HepG2 (cell line): ENCODE results near the gene ATXN7L2. TPM values are rescaled to one million over a fixed set of nuclear protein-coding genes. Genes with fewer than 3 reads are reported as not detected.

Source experiments
- DR1 ChIP-seq: sonication (generic); formaldehyde crosslinking; IDR thresholded peaks from 2 replicates; pipeline ENCODE4 v1.8.0; 2021; ENCODE audit warnings: mild to moderate bottlenecking, missing genetic modification reagents, inconsistent platforms
- GABPA ChIP-seq, 2 experiments: IDR thresholded peaks; 2 replicates each; pipeline ENCODE4 v1.6.1; 2011 to 2016; ENCODE audit warnings: low read depth in 2 of 2, low read length in 1 of 2, missing biosample characterization in 1 of 2, missing genetic modification characterization in 1 of 2
- HNRNPK ChIP-seq: fragments of 200-400 bp; formaldehyde crosslinking; IDR thresholded peaks from 2 replicates; pipeline ENCODE4 v1.6.1; 2018; ENCODE audit warnings: low read length, low read depth, moderate library complexity, mild to moderate bottlenecking; ENCODE audit not compliant: poor library complexity, severe bottlenecking
- NFE2 ChIP-seq: sonication (generic); formaldehyde crosslinking; IDR thresholded peaks from 2 replicates; pipeline ENCODE4 v1.4.0; 2020; ENCODE audit warnings: missing genetic modification reagents
- NFKB2 ChIP-seq: sonication (generic); formaldehyde crosslinking; IDR thresholded peaks from 2 replicates; pipeline ENCODE4 v1.4.0; 2020; ENCODE audit warnings: missing genetic modification reagents, borderline replicate concordance
- NR2C2 ChIP-seq: sonication (generic); formaldehyde crosslinking; IDR thresholded peaks from 2 replicates; pipeline ENCODE4 v1.4.0; 2020; ENCODE audit warnings: missing genetic modification reagents, mild to moderate bottlenecking, moderate library complexity, borderline replicate concordance
- PPARG ChIP-seq: conservative IDR thresholded peaks from 2 replicates; pipeline ENCODE4 v1.6.1; 2016; ENCODE audit warnings: missing biosample characterization, missing genetic modification reagents
- PRMT3 ChIP-seq: sonication (generic); formaldehyde crosslinking; IDR thresholded peaks from 2 replicates; pipeline ENCODE4 v1.8.1; 2022; ENCODE audit warnings: low read depth, mild to moderate bottlenecking, moderate library complexity, missing genetic modification reagents, borderline replicate concordance
- RBFOX2 ChIP-seq: fragments of 200-400 bp; formaldehyde crosslinking; IDR thresholded peaks from 2 replicates; pipeline ENCODE4 v1.6.1; 2017; ENCODE audit warnings: low read depth, mild to moderate bottlenecking, low read length
- SNAPC5 ChIP-seq: sonication (generic); formaldehyde crosslinking; IDR thresholded peaks from 2 replicates; pipeline ENCODE4 v1.8.1; 2023; ENCODE audit warnings: mild to moderate bottlenecking, missing genetic modification reagents, borderline replicate concordance
- SRSF9 ChIP-seq: fragments of 200-400 bp; formaldehyde crosslinking; IDR thresholded peaks from 2 replicates; pipeline ENCODE4 v1.6.1; 2018; ENCODE audit warnings: borderline replicate concordance, mild to moderate bottlenecking, low read depth, low read length; ENCODE audit not compliant: insufficient read depth, poor library complexity, severe bottlenecking
- THAP8 ChIP-seq: sonication (generic); formaldehyde crosslinking; IDR thresholded peaks from 2 replicates; pipeline ENCODE4 v1.5.1; 2020; ENCODE audit warnings: missing genetic modification reagents, mild to moderate bottlenecking, borderline replicate concordance
- TRIM24 ChIP-seq: sonication (generic); formaldehyde crosslinking; IDR thresholded peaks from 2 replicates; pipeline ENCODE4 v1.8.0; 2022; ENCODE audit warnings: mild to moderate bottlenecking, missing genetic modification reagents
- U2AF1 ChIP-seq: fragments of 200-400 bp; formaldehyde crosslinking; optimal IDR thresholded peaks from 2 replicates; pipeline ENCODE3; 2017; ENCODE audit warnings: mild to moderate bottlenecking, low read depth, low read length
- ZBTB8A ChIP-seq: sonication (generic); formaldehyde crosslinking; IDR thresholded peaks from 2 replicates; pipeline ENCODE4 v1.4.0; 2020; ENCODE audit warnings: mild to moderate bottlenecking, low read depth, missing genetic modification reagents, borderline replicate concordance
- ZNF124 ChIP-seq: sonication (generic); formaldehyde crosslinking; IDR thresholded peaks from 2 replicates; pipeline ENCODE4 v1.4.0; 2020; ENCODE audit warnings: missing genetic modification reagents
- ZNF160 ChIP-seq: sonication (generic); formaldehyde crosslinking; IDR thresholded peaks from 2 replicates; pipeline ENCODE4 v1.8.0; 2022; ENCODE audit warnings: mild to moderate bottlenecking, inconsistent platforms, missing genetic modification reagents
- ZNF256 ChIP-seq: sonication (generic); formaldehyde crosslinking; conservative IDR thresholded peaks from 2 replicates; pipeline ENCODE4 v1.4.0; 2020; ENCODE audit warnings: missing genetic modification reagents
- ZNF629 ChIP-seq: sonication (generic); formaldehyde crosslinking; conservative IDR thresholded peaks from 2 replicates; pipeline ENCODE4 v1.5.0; 2020; ENCODE audit warnings: missing genetic modification reagents
- ZNF772 ChIP-seq: sonication (generic); formaldehyde crosslinking; IDR thresholded peaks from 2 replicates; pipeline ENCODE4 v1.5.0; 2020; ENCODE audit warnings: mild to moderate bottlenecking, missing genetic modification reagents
- ZNF83 ChIP-seq: sonication (generic); formaldehyde crosslinking; IDR thresholded peaks from 2 replicates; pipeline ENCODE4 v1.4.0; 2020; ENCODE audit warnings: missing genetic modification reagents, mild to moderate bottlenecking, borderline replicate concordance
- ZSCAN30 ChIP-seq: sonication (generic); formaldehyde crosslinking; IDR thresholded peaks from 2 replicates; pipeline ENCODE4 v1.5.0; 2020; ENCODE audit warnings: mild to moderate bottlenecking, missing genetic modification reagents
- polyA plus RNA-seq, 8 experiments: library from polyadenylated mRNA; depleted of rRNA in 3 of 8; stranded (reverse) in 7 of 8; unstranded in 1 of 8; fragments of >200 nt; fragmentation: Illumina TruSeq in 4 of 8; extraction: Trizol in 4 of 8; gene quantifications; 2 replicates each; pipeline versions ENCODE4 v1.2.1 to v1.2.3, GENCODE V29; 2011 to 2016; ENCODE audit warnings: low read depth in 4 of 8, missing spikeins in 1 of 8, mixed read lengths in 1 of 8; ENCODE audit not compliant: insufficient read depth in 1 of 8
- total RNA-seq, 5 experiments: library from RNA; depleted of rRNA; stranded (reverse); fragments of >200 nt; fragmentation: Illumina TruSeq; extraction: Trizol; gene quantifications; 2 replicates each; pipeline ENCODE4 v1.2.3, GENCODE V29; 2016; ENCODE audit warnings: low read depth in 1 of 5
- TF ChIP-seq, protein P1 (sequence below): sonication (generic); formaldehyde crosslinking; IDR thresholded peaks from 2 replicates; pipeline ENCODE4 v1.5.0; 2020; ENCODE audit warnings: missing genetic modification reagents
- TF ChIP-seq, protein P2 (sequence below): sonication (generic); formaldehyde crosslinking; IDR thresholded peaks from 2 replicates; pipeline ENCODE4 v1.8.1; 2023; ENCODE audit warnings: mild to moderate bottlenecking, inconsistent platforms, moderate library complexity, missing genetic modification reagents, borderline replicate concordance
- TF ChIP-seq, protein P3 (sequence below): sonication (generic); formaldehyde crosslinking; IDR thresholded peaks from 2 replicates; pipeline ENCODE4 v1.5.0; 2020; ENCODE audit warnings: missing genetic modification reagents, mild to moderate bottlenecking, borderline replicate concordance

Gene ATXN7L2
- total and polyA plus RNA-seq, 2 of the 13 experiments (the other 11 are each of a cell fraction or from before 2014, with no cell fraction given) = 2.7 to 2.8 TPM

- TF ChIP-seq GABPA (IDR thresholded peaks at IDR 0.05; ENCODE audit: low read depth, low read length) (no peak), GABPA (CRISPR knock-in tag; IDR thresholded peaks at IDR 0.05; ENCODE audit: low read depth) (peak; percentile 32; the same call in 1 of the 2 replicates), ZNF83 (no peak), ZNF124 (peak; percentile 86; the same call in 1 of the 2 replicates), SRSF9 (no peak), ZSCAN30 (CRISPR knock-in tag) (no peak), ZNF772 (CRISPR knock-in tag) (no peak), NFKB2 (CRISPR knock-in tag) (peak; percentile 53; the same call in 1 of the 2 replicates), THAP8 (peak; percentile 91; the same call in 1 of the 2 replicates), PRMT3 (CRISPR knock-in tag) (no peak), HNRNPK (peak; percentile 91), ZBTB8A (0 out of 2 replicates have a peak, but pooled peaks have one; percentile 26), U2AF1 (peak; percentile 84), SNAPC5 (CRISPR knock-in tag) (no peak), DR1 (no peak), TRIM24 (CRISPR knock-in tag) (no peak), RBFOX2 (peak; percentile 86), ZNF160 (CRISPR knock-in tag) (peak; percentile 75; the same call in 1 of the 2 replicates), ZNF256 (CRISPR knock-in tag) (no peak), ZNF629 (CRISPR knock-in tag) (no peak), NR2C2 (CRISPR knock-in tag) (peak; percentile 25; the same call in 1 of the 2 replicates), NFE2 (CRISPR knock-in tag) (no peak), PPARG (no peak)
- TF ChIP-seq, protein P1, sequence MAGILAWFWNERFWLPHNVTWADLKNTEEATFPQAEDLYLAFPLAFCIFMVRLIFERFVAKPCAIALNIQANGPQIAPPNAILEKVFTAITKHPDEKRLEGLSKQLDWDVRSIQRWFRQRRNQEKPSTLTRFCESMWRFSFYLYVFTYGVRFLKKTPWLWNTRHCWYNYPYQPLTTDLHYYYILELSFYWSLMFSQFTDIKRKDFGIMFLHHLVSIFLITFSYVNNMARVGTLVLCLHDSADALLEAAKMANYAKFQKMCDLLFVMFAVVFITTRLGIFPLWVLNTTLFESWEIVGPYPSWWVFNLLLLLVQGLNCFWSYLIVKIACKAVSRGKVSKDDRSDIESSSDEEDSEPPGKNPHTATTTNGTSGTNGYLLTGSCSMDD (CRISPR knock-in tag) = no peak
- TF ChIP-seq, protein P2, sequence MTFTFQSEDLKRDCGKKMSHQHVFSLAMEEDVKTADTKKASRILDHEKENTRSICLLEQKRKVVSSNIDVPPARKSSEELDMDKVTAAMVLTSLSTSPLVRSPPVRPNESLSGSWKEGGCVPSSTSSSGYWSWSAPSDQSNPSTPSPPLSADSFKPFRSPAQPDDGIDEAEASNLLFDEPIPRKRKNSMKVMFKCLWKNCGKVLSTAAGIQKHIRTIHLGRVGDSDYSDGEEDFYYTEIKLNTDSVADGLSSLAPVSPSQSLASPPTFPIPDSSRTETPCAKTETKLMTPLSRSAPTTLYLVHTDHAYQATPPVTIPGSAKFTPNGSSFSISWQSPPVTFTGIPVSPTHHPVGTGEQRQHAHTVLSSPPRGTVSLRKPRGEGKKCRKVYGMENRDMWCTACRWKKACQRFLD = peak; percentile 69; the same call in 1 of the 2 replicates
- TF ChIP-seq, protein P3, sequence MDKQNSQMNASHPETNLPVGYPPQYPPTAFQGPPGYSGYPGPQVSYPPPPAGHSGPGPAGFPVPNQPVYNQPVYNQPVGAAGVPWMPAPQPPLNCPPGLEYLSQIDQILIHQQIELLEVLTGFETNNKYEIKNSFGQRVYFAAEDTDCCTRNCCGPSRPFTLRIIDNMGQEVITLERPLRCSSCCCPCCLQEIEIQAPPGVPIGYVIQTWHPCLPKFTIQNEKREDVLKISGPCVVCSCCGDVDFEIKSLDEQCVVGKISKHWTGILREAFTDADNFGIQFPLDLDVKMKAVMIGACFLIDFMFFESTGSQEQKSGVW = no peak
These were observed at the start of gene ATXN7L2 (continued) for GRCh38 chr1:109483672-109484518.
